HUES6 (cell line): ENCODE measurements around the gene HERPUD1.

Experiments
- H3K27ac ChIP-seq: 2 replicates; pipeline ENCODE4 v1.7.0; 2013; ENCODE audit warnings: low read depth, mild to moderate bottlenecking, low read length, inconsistent platforms
- H3K27me3 ChIP-seq: 2 replicates; pipeline ENCODE4 v1.6.1; 2013; ENCODE audit warnings: low read length; ENCODE audit not compliant: control insufficient read depth, insufficient read depth
- H3K36me3 ChIP-seq: 2 replicates; pipeline ENCODE4 v1.6.1; 2013; ENCODE audit warnings: low read length; ENCODE audit not compliant: control insufficient read depth, insufficient read depth
- H3K4me1 ChIP-seq: 2 replicates; pipeline ENCODE4 v1.6.1; 2013; ENCODE audit warnings: low read length; ENCODE audit not compliant: control insufficient read depth, insufficient read depth
- H3K4me3 ChIP-seq: 2 replicates; pipeline ENCODE4 v1.5.1; 2013; ENCODE audit warnings: low read depth, low read length
- H3K9ac ChIP-seq: one replicate; pipeline ENCODE4 v1.6.1; 2013; ENCODE audit warnings: mild to moderate bottlenecking, low read length
- H3K9me3 ChIP-seq: 2 replicates; pipeline ENCODE4 v1.6.1; 2013; ENCODE audit warnings: low read depth, low read length; ENCODE audit not compliant: control insufficient read depth, insufficient read depth

The HERPUD1 gene

DNA sequence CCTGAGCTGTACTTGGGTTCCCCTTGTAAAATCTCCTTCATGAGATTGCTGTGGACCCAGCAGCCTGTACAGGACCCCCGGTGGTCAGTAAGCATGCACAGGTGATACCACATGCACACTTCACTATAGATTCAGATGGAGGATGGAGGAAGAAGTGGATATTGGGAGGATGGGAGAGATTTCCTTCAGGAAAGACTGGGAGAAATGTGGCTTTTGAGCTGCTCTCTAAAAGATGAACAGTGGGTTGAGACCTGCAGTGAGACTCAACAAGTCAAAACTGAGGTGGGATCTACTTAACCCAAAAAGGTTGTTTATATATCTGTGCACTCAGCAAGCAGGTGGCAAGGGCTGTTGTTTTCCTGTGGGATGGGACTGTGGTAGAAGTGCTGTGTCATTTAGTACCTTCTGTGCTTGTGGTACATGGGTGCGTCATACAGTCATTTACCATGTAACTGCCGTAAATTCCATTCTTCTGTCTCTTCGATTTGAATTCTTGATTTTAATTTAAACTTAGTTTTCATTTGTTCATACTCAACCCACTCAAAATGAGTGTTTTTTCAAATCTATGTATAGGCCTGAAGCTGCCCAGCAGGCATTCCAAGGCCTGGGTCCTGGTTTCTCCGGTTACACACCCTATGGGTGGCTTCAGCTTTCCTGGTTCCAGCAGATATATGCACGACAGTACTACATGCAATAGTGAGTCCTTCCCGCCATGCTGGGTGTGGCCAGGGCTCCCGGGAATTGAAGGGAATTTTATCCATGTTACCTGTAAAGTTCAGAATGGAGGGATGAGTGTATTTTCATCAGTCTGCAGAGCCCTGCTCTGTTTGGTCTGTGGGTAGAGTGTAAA, 6.9 kb downstream of the HERPUD1 start:
- 0 out of 2 replicates have a peak, but pooled peaks cover 3% of the 10 kb centered on the region for H3K4me1 ChIP-seq

GRCh38 chr16:56939801-56940200, 7.9 kb downstream of the HERPUD1 start:
- Histone ChIP-seq H3K9ac (no peak overlapping the region), H3K27ac (no peak overlapping the region), H3K4me3 (no peak overlapping the region), H3K27me3 (no peaks in the 10 kb centered on the region), H3K9me3 (no peaks in the 10 kb centered on the region), H3K4me1 (no peaks in the 10 kb centered on the region), H3K36me3 (peaks cover 98% of the 10 kb centered on the region)

More for the DNA sequence above, 6.9 kb downstream of the HERPUD1 start:
- no peak overlapping the region for H3K27ac ChIP-seq
- no peak overlapping the region for H3K4me3 ChIP-seq
- peaks cover 90% of the 10 kb centered on the region for H3K36me3 ChIP-seq
- no peaks in the 10 kb centered on the region for H3K27me3 ChIP-seq
- no peak overlapping the region for H3K9ac ChIP-seq
- no peaks in the 10 kb centered on the region for H3K9me3 ChIP-seq

GRCh38 chr16:56941092-56941491, 9.2 kb downstream of the HERPUD1 start:
- Histone ChIP-seq H3K4me1 (no peaks in the 10 kb centered on the region), H3K4me3 (no peak overlapping the region), H3K36me3 (peaks cover 94% of the 10 kb centered on the region), H3K27me3 (no peaks in the 10 kb centered on the region), H3K9ac (no peak overlapping the region), H3K27ac (no peak overlapping the region), H3K9me3 (no peaks in the 10 kb centered on the region)

DNA sequence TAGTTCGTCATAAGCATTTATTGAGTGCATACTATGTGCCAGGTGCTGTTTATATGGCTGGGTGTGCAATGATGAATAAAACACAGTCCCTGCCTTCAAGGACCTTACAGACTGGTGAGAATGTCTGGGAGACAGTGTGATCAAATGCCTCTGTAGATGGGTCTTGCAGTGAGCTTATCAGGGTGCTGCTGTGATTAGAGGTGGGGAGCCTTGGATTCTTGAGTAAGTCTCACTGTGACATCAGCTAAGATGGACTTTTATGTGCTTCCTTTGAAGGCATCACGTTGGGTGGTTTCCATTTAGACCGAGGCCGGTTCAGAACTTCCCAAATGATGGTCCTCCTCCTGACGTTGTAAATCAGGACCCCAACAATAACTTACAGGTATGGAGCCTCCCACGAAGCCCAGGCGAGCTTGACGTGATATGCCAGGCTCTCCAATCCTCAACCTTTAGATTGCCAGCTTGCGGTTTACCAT, 10.0 kb downstream of the HERPUD1 start:
- no peak overlapping the region for H3K9ac ChIP-seq
- peaks cover 86% of the 10 kb centered on the region for H3K36me3 ChIP-seq
- H3K27me3 ChIP-seq: no peaks in the 10 kb centered on the region
- H3K27ac ChIP-seq: no peak overlapping the region
- H3K4me1 ChIP-seq: no peaks in the 10 kb centered on the region
- H3K9me3 ChIP-seq: no peaks in the 10 kb centered on the region
- no peak overlapping the region for H3K4me3 ChIP-seq

DNA sequence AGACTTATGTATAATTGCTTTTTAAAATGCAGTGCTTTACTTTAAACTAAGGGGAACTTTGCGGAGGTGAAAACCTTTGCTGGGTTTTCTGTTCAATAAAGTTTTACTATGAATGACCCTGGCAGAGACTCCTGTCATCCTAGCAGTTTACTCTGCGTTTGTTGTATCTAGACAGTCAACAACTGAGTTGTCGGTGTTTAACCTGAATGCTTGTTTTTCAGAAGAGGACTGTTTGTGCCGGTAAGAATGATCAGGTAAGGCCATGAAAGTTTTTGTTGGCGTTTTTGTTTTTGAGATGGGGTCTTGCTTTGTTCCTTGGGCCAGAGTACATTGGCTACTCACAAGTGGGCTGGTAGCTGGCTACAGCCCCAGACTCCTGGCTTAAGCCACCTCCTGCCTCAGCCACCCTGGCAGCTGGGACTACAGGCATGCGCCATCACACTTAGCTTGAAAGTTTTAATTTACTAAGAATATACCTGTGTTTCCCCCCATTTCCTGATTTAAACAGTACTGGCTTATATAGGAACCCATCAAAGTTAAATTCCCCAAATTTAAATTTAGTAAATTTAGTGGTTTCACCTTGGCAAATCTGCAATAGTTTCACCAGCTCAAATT, 11.9 kb downstream of the HERPUD1 start:
- Histone ChIP-seq H3K4me3 (no peak overlapping the region), H3K36me3 (peaks cover 67% of the 10 kb centered on the region), H3K9ac (no peak overlapping the region), H3K27me3 (no peaks in the 10 kb centered on the region), H3K27ac (no peak overlapping the region), H3K4me1 (0 out of 2 replicates have a peak, but pooled peaks cover 5% of the 10 kb centered on the region), H3K9me3 (no peaks in the 10 kb centered on the region)

GRCh38 chr16:56944954-56945839, 13.3 kb downstream of the HERPUD1 start:
- Histone ChIP-seq H3K27me3 (no peaks in the 10 kb centered on the region), H3K4me3 (no peak overlapping the region), H3K27ac (no peak overlapping the region), H3K36me3 (peaks cover 53% of the 10 kb centered on the region), H3K4me1 (0 out of 2 replicates have a peak, but pooled peaks cover 5% of the 10 kb centered on the region), H3K9ac (no peak overlapping the region), H3K9me3 (no peaks in the 10 kb centered on the region)

- Histone ChIP-seq H3K27ac (no peak overlapping the region), H3K36me3 (peaks cover 45% of the 10 kb centered on the region), H3K27me3 (no peaks in the 10 kb centered on the region), H3K9ac (no peak overlapping the region), H3K9me3 (no peaks in the 10 kb centered on the region), H3K4me1 (0 out of 2 replicates have a peak, but pooled peaks cover 5% of the 10 kb centered on the region), H3K4me3 (no peak overlapping the region)
These were observed 14.0 kb downstream of the HERPUD1 start for GRCh38 chr16:56945847-56946527.

- H3K36me3 ChIP-seq: peaks cover 36% of the 10 kb centered on the region
- no peak overlapping the region for H3K9ac ChIP-seq
- no peak overlapping the region for H3K27ac ChIP-seq
- H3K9me3 ChIP-seq: no peaks in the 10 kb centered on the region
- no peaks in the 10 kb centered on the region for H3K27me3 ChIP-seq
- H3K4me3 ChIP-seq: no peak overlapping the region
- H3K4me1 ChIP-seq: 0 out of 2 replicates have a peak, but pooled peaks cover 5% of the 10 kb centered on the region
These were observed 15.0 kb downstream of the HERPUD1 start for GRCh38 chr16:56946767-56947603.

GRCh38 chr16:56947604-56947995, 15.7 kb downstream of the HERPUD1 start:
- H3K27me3 ChIP-seq: no peaks in the 10 kb centered on the region
- H3K9me3 ChIP-seq: no peaks in the 10 kb centered on the region
- H3K36me3 ChIP-seq: peaks cover 30% of the 10 kb centered on the region
- no peak overlapping the region for H3K4me3 ChIP-seq
- H3K9ac ChIP-seq: no peak overlapping the region
- H3K27ac ChIP-seq: no peak overlapping the region
- H3K4me1 ChIP-seq: 0 out of 2 replicates have a peak, but pooled peaks cover 5% of the 10 kb centered on the region
